ENCODE results near the gene PON3.

The PON3 gene

GRCh38 chr7:95324431-95324830 lies 71.7 kb downstream of the PON3 start, which contains the start of gene PON1:
TSS of gene PON1 (minus strand) at chr7:95324532. CDS start at chr7:95324475, 57 bp downstream.
- no peaks in the 10 kb centered on the region for H3K36me3 ChIP-seq (ENCODE audit: insufficient read depth, low read length)
- no peaks in the 10 kb centered on the region for H3F3A ChIP-seq (ENCODE audit: insufficient read depth, low read length)
- no peaks in the 10 kb centered on the region for H3K79me2 ChIP-seq (ENCODE audit: insufficient read depth, low read length)
- no peaks in the 10 kb centered on the region for H3K4me1 ChIP-seq (ENCODE audit: insufficient read depth, low read length, severe bottlenecking)
- H3K27me3 ChIP-seq (ENCODE audit: insufficient read depth, low read length) = no peaks in the 10 kb centered on the region
- no peaks in the 10 kb centered on the region for H3K9me3 ChIP-seq (ENCODE audit: low read length)
- no peak within 1 kb of the TSS for H3K9ac ChIP-seq (ENCODE audit: low read length)
- TF ChIP-seq EZH2 (IDR thresholded peaks at IDR 0.05; ENCODE audit: borderline replicate concordance, low read length) (no peak), CTCF (IDR thresholded peaks at IDR 0.05; ENCODE audit: low read length) (no peak)
- H3K4me3 ChIP-seq (ENCODE audit: low read depth, low read length, poor library complexity, severe bottlenecking) = no peak within 1 kb of the TSS
- H3K4me2 ChIP-seq (ENCODE audit: low read length) = no peak within 1 kb of the TSS
- H2AFZ ChIP-seq (ENCODE audit: low read length) = no peak within 1 kb of the TSS
- no peak within 1 kb of the TSS for H3K27ac ChIP-seq (ENCODE audit: low read depth, low read length, poor library complexity, severe bottlenecking)
- no peaks in the 10 kb centered on the region for H3K9me2 ChIP-seq (ENCODE audit: low read depth, low read length)
- H4K20me1 ChIP-seq (ENCODE audit: insufficient read depth, low read length) = no peaks in the 10 kb centered on the region

DNA sequence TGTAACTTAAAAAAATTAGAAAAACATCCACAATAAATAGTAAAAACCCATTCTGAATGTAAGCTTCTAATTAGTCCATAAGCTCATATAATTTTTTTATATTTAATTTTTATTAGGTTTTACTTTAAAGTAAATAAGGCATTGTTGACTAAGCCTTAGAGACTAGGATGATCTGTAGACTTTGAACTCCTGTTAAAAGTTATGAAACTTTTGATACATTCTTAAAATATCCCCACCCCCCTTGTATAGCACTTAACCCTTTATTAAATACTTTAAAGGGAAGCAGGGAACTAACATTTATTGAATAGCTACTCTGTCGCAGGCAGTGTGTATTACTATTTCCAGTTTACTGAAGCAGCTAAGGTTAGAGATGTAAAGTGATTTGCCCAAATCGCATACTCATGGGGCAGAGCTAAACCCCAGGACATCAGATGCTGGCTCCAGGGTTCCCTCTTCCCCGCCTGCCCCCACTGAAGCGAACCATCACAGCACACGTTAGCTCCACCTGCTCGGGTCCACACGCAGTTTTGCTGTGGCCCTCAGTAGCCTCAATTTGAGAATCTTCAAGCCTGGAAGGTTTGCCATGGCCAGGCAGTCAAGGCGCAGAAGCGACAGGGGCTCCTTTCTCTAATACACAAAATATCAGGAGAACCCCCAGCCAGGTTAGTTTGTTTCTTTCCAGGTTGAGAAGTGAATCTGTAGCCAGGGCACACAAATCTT lies 72.6 kb downstream of the PON3 start:
- H3K79me2 ChIP-seq (ENCODE audit: insufficient read depth, low read length) = no peaks in the 10 kb centered on the region
- H3K9me3 ChIP-seq (ENCODE audit: low read length) = no peaks in the 10 kb centered on the region
- H2AFZ ChIP-seq (ENCODE audit: low read length) = no peak overlapping the region
- H3K4me1 ChIP-seq (ENCODE audit: insufficient read depth, low read length, severe bottlenecking) = no peaks in the 10 kb centered on the region
- no peaks in the 10 kb centered on the region for H3K27me3 ChIP-seq (ENCODE audit: insufficient read depth, low read length)
- no peaks in the 10 kb centered on the region for H3F3A ChIP-seq (ENCODE audit: insufficient read depth, low read length)
- H3K9ac ChIP-seq (ENCODE audit: low read length) = no peak overlapping the region
- no peaks in the 10 kb centered on the region for H4K20me1 ChIP-seq (ENCODE audit: insufficient read depth, low read length)
- H3K4me2 ChIP-seq (ENCODE audit: low read length) = no peak overlapping the region
- no peak for TF ChIP-seq EZH2 (IDR thresholded peaks at IDR 0.05; ENCODE audit: borderline replicate concordance, low read length)
- TF ChIP-seq CTCF (IDR thresholded peaks at IDR 0.05; ENCODE audit: low read length) = no peak
- H3K4me3 ChIP-seq (ENCODE audit: low read depth, low read length, poor library complexity, severe bottlenecking) = no peak overlapping the region
- H3K36me3 ChIP-seq (ENCODE audit: insufficient read depth, low read length) = no peaks in the 10 kb centered on the region
- H3K27ac ChIP-seq (ENCODE audit: low read depth, low read length, poor library complexity, severe bottlenecking) = no peak overlapping the region
- no peaks in the 10 kb centered on the region for H3K9me2 ChIP-seq (ENCODE audit: low read depth, low read length)

DNA sequence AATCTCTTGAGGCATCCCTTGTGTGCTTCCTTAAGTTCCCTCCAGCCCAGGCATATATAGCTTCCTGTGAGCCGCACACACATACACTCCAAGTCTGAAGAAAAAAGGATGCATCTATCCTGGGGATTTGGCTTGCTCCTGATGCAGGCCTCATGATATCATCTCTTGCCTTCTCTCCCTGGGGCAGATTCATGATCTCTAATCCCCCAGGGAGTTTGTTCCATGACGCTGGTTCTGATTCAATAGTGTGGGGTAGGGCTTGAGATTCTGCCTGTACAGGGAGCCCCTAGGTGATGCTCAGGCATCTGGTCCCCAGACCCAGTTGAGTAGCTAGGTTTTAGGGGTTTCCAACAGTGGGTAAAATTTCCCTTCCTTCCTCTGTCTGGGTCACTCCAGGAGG lies 73.3 kb downstream of the PON3 start:
- H3K36me3 ChIP-seq (ENCODE audit: insufficient read depth, low read length) = no peaks in the 10 kb centered on the region
- no peaks in the 10 kb centered on the region for H3K27me3 ChIP-seq (ENCODE audit: insufficient read depth, low read length)
- no peaks in the 10 kb centered on the region for H4K20me1 ChIP-seq (ENCODE audit: insufficient read depth, low read length)
- H2AFZ ChIP-seq (ENCODE audit: low read length) = no peak overlapping the region
- H3K4me2 ChIP-seq (ENCODE audit: low read length) = no peak overlapping the region
- H3F3A ChIP-seq (ENCODE audit: insufficient read depth, low read length) = no peaks in the 10 kb centered on the region
- no peak overlapping the region for H3K27ac ChIP-seq (ENCODE audit: low read depth, low read length, poor library complexity, severe bottlenecking)
- no peaks in the 10 kb centered on the region for H3K9me2 ChIP-seq (ENCODE audit: low read depth, low read length)
- H3K79me2 ChIP-seq (ENCODE audit: insufficient read depth, low read length) = no peaks in the 10 kb centered on the region
- TF ChIP-seq CTCF (IDR thresholded peaks at IDR 0.05; ENCODE audit: low read length) = no peak
- no peaks in the 10 kb centered on the region for H3K9me3 ChIP-seq (ENCODE audit: low read length)
- no peaks in the 10 kb centered on the region for H3K4me1 ChIP-seq (ENCODE audit: insufficient read depth, low read length, severe bottlenecking)
- no peak overlapping the region for H3K4me3 ChIP-seq (ENCODE audit: low read depth, low read length, poor library complexity, severe bottlenecking)
- no peak overlapping the region for H3K9ac ChIP-seq (ENCODE audit: low read length)
